ENCODE measurements around the gene HCFC1.

Gene HCFC1

GRCh38 chrX:153921511-153922446 lies 49.8 kb downstream of the HCFC1 start:
- Histone ChIP-seq H3K27ac (no peak overlapping the region), H3K36me3 (replicated peaks) (no peaks in the 10 kb centered on the region), H3K4me3 (ENCODE audit: low read depth, low read length) (no peak overlapping the region), H3K27me3 (replicated peaks) (no peaks in the 10 kb centered on the region)
- no peak for DNase-seq
- in situ Hi-C loops (cut with HindIII; ENCODE audit: low pct_ligation_motif_present, low sequenced_read_pairs) = no loop called here
- TF ChIP-seq, protein P1, sequence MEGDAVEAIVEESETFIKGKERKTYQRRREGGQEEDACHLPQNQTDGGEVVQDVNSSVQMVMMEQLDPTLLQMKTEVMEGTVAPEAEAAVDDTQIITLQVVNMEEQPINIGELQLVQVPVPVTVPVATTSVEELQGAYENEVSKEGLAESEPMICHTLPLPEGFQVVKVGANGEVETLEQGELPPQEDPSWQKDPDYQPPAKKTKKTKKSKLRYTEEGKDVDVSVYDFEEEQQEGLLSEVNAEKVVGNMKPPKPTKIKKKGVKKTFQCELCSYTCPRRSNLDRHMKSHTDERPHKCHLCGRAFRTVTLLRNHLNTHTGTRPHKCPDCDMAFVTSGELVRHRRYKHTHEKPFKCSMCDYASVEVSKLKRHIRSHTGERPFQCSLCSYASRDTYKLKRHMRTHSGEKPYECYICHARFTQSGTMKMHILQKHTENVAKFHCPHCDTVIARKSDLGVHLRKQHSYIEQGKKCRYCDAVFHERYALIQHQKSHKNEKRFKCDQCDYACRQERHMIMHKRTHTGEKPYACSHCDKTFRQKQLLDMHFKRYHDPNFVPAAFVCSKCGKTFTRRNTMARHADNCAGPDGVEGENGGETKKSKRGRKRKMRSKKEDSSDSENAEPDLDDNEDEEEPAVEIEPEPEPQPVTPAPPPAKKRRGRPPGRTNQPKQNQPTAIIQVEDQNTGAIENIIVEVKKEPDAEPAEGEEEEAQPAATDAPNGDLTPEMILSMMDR (IDR thresholded peaks at IDR 0.05; ENCODE audit: low read depth, low read length, missing control alignments) = no peak

DNA sequence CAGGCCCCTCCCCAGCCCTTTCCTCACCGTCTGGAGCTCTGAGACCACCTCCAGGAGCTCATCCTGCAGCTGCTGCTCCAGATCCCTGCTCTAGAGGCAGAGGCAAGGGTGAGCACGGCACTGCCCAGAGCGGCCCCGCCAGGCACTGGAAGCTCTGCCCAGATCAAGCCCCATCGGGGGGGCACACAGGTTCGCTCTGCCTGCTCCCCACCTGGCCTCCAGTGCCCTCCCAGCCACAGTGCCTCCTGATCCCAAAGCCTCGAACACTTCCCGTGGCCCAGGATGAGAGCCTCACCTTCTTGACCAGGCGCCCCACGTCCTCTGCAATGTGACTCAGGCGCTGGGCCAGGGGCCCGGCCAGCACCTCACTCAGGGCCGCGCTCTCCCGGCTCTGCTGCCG lies 50.5 kb downstream of the HCFC1 start:
- no peak for DNase-seq
- TF ChIP-seq, protein P1 (IDR thresholded peaks at IDR 0.05; ENCODE audit: low read depth, low read length, missing control alignments) = no peak
- Histone ChIP-seq H3K36me3 (replicated peaks) (no peaks in the 10 kb centered on the region), H3K27ac (no peak overlapping the region), H3K27me3 (replicated peaks) (no peaks in the 10 kb centered on the region), H3K4me3 (ENCODE audit: low read depth, low read length) (no peak overlapping the region)
- in situ Hi-C loops (cut with HindIII; ENCODE audit: low pct_ligation_motif_present, low sequenced_read_pairs) = no loop called here

GRCh38 chrX:153920546-153920945 lies 51.1 kb downstream of the HCFC1 start:
- H3K4me3 ChIP-seq (ENCODE audit: low read depth, low read length) = no peak overlapping the region
- no peak for DNase-seq
- H3K27ac ChIP-seq = no peak overlapping the region
- TF ChIP-seq, protein P1 (IDR thresholded peaks at IDR 0.05; ENCODE audit: low read depth, low read length, missing control alignments) = no peak
- in situ Hi-C loops (cut with HindIII; ENCODE audit: low pct_ligation_motif_present, low sequenced_read_pairs) = no loop called here
- no peaks in the 10 kb centered on the region for H3K27me3 ChIP-seq (replicated peaks)
- no peaks in the 10 kb centered on the region for H3K36me3 ChIP-seq (replicated peaks)

DNA sequence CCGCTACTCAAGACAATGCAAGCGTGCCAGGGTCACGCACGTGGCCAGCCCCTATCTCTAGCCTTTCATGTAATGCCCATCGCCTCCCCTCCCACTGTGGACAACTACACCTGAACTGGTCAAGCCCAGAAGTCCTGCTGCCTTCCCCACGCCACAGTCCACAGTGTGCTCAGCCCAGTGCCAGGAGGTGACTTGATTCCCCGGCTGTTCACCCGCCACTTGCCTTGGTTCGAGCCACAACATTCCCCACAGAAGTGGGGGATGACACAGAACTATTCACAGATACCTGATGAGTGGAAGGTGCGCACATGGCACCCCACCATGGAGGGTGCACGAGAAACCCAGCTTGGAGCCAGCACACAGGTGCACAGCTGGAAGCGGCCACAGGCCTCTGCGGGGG lies 52.3 kb downstream of the HCFC1 start:
- H3K36me3 ChIP-seq (replicated peaks) = no peaks in the 10 kb centered on the region
- no peak overlapping the region for H3K4me3 ChIP-seq (ENCODE audit: low read depth, low read length)
- TF ChIP-seq, protein P1 (IDR thresholded peaks at IDR 0.05; ENCODE audit: low read depth, low read length, missing control alignments) = no peak
- no peaks in the 10 kb centered on the region for H3K27me3 ChIP-seq (replicated peaks)
- in situ Hi-C loops (cut with HindIII; ENCODE audit: low pct_ligation_motif_present, low sequenced_read_pairs) = no loop called here
- no peak overlapping the region for H3K27ac ChIP-seq
- DNase-seq = no peak

- Histone ChIP-seq H3K36me3 (replicated peaks) (no peaks in the 10 kb centered on the region), H3K27me3 (replicated peaks) (no peaks in the 10 kb centered on the region), H3K4me3 (ENCODE audit: low read depth, low read length) (no peak overlapping the region), H3K27ac (no peak overlapping the region)
- TF ChIP-seq, protein P1 (IDR thresholded peaks at IDR 0.05; ENCODE audit: low read depth, low read length, missing control alignments) = no peak
- no peak for DNase-seq
- in situ Hi-C loops (cut with HindIII; ENCODE audit: low pct_ligation_motif_present, low sequenced_read_pairs) = no loop called here
Measured at GRCh38 chrX:153917869-153918268, 53.7 kb downstream of the HCFC1 start.
